ENCODE data around the gene KRTAP3-1.
"Not testable (repeated sequence)": the region's sequence is repeated elsewhere in the genome, so short reads cannot be mapped to it uniquely, and the experiment has no call there.

DNA sequence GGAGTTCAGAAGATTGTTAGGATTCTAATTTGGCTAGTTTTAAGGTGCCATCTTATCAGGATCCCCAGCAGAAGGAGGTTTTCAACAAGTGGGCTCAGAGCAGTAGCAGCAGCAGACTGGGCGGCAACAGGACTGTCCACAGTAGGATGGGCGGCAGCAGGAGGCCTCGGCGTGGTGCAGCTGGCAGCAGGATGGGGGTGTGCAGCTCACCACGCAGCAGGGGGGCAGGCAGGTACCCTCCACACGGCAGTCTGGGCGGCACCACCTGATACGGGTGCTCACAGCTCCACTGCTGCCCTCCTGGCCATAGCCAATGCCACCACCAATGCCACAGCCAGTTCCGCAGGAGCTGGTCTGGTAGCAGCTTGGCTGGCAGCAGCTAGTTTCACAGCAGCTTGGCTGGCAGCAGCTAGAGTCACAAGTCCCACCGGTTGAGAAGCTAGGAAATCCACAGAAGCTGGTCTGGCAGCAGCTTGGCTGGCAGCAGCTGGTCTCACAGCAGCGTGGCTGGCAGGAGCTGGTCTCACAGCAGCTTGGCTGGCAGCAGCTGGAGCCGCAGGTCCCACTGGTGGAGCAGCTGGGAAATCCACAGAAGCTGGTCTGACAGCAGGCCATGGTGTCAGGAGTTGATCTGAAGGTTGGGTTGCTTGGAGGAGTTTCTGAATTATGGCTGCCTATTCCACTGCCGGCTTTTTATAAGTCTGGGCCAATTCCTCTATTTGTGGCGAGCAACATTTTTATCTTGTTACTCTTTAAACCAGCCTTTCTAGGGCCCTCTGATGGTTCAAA is 32.0 kb upstream of the KRTAP3-1 start, which contains the start of gene KRTAP1-1:
- TF ChIP-seq, protein P1, sequence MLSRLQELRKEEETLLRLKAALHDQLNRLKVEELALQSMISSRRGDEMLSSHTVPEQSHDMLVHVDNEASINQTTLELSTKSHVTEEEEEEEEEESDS (CRISPR knock-in tag; IDR thresholded peaks at IDR 0.05), result not testable (repeated sequence)
- TF ChIP-seq HDGF (IDR thresholded peaks at IDR 0.05); ZEB2 (IDR thresholded peaks at IDR 0.05); YY1 (IDR thresholded peaks at IDR 0.05; ENCODE audit: borderline replicate concordance in 1 of 3, control insufficient read depth in 1 of 3, extremely low read depth in 1 of 3, insufficient read depth in 3 of 3, insufficient read length in 1 of 3, insufficient replicate concordance in 2 of 3, low read depth in 1 of 3, low read length in 2 of 3); KLF13 (tag; IDR thresholded peaks at IDR 0.05; ENCODE audit: borderline replicate concordance, low read depth); NCOA2 (IDR thresholded peaks at IDR 0.05; ENCODE audit: partially characterized antibody in 2 of 2); CTCF (IDR thresholded peaks at IDR 0.05 in 2 of 3, conservative IDR thresholded peaks at IDR 0.05 in 1 of 3; ENCODE audit: insufficient read depth in 2 of 3, low read depth in 1 of 3, low read length in 3 of 3); KLF1 (tag; IDR thresholded peaks at IDR 0.05); DIDO1 (tag; IDR thresholded peaks at IDR 0.05; ENCODE audit: low read depth); SMARCA4 (IDR thresholded peaks at IDR 0.05); PREB (CRISPR knock-in tag; IDR thresholded peaks at IDR 0.05); ZNF740 (CRISPR knock-in tag; IDR thresholded peaks at IDR 0.05); ZNF740 (tag; IDR thresholded peaks at IDR 0.05); ZNF507 (tag; conservative IDR thresholded peaks at IDR 0.05): not testable (repeated sequence)
